ENCODE data around the gene UBE2L3. TPM values are rescaled to one million over a fixed set of nuclear protein-coding genes. Genes with fewer than 3 reads are reported as not detected.
A peak's percentile ranks its signal among the peaks of the same experiment; 100 is the strongest.

The UBE2L3 gene
- total and polyA plus RNA-seq, 7 donors: 36.1 to 87.2 (median 50.7) TPM

- DNase-seq: no peak
- Histone ChIP-seq H3K4me1 (peaks cover 0 to 31% (median 22%) of the 10 kb centered on the region in 4 donors), H3K27me3 (peaks cover 4 to 44% (median 13%) of the 10 kb centered on the region in 3 donors), H3K36me3 (no peaks in the 10 kb centered on the region), H3K27ac (peak overlapping the region in 2 of 4 donors; percentile 42 to 61), H3K4me3 (peak overlapping the region; percentile 41 to 59 (median 50)), H3K9me3 (no peaks in the 10 kb centered on the region)
- 30 to 33% methylated on average over 40 of the region's 40 CpGs for WGBS, 2 donors
- intact Hi-C loops (cut with DNase I): no loop called here
- TF ChIP-seq, protein P1, sequence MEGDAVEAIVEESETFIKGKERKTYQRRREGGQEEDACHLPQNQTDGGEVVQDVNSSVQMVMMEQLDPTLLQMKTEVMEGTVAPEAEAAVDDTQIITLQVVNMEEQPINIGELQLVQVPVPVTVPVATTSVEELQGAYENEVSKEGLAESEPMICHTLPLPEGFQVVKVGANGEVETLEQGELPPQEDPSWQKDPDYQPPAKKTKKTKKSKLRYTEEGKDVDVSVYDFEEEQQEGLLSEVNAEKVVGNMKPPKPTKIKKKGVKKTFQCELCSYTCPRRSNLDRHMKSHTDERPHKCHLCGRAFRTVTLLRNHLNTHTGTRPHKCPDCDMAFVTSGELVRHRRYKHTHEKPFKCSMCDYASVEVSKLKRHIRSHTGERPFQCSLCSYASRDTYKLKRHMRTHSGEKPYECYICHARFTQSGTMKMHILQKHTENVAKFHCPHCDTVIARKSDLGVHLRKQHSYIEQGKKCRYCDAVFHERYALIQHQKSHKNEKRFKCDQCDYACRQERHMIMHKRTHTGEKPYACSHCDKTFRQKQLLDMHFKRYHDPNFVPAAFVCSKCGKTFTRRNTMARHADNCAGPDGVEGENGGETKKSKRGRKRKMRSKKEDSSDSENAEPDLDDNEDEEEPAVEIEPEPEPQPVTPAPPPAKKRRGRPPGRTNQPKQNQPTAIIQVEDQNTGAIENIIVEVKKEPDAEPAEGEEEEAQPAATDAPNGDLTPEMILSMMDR (IDR thresholded peaks at IDR 0.05): no peak
- no peak for TF ChIP-seq POLR2AphosphoS5 (IDR thresholded peaks at IDR 0.05)
- TF ChIP-seq POLR2A (IDR thresholded peaks at IDR 0.05): no peak
- TF ChIP-seq EP300 (IDR thresholded peaks at IDR 0.05): no peak
Measured at GRCh38 chr22:21652547-21653545, 85.3 kb downstream of the UBE2L3 start.

DNA sequence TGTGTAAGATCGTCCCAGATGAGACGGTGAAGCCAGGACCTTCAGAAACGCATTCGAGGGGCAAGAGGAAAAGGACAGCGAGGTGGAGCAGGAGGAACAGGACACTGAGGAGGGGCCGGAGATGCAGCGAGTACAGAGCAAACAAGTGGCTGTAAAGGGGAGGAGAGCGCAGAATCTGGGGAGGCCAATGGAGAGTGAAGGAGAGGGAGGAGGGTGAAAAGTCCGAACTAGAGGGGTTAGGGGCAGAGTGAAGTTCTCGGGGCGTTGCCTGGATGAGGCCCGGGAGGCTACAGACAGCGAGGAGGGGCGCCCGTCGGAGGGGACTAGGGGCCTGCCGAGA is 89.5 kb downstream of the UBE2L3 start:
- intact Hi-C loops (cut with DNase I): no loop called here
- no peak overlapping the region for H3K27ac ChIP-seq

GRCh38 chr22:21657360-21658032 is 90.0 kb downstream of the UBE2L3 start:
- WGBS, 2 donors: 1% methylated on average over 79 of the region's 79 CpGs
- Histone ChIP-seq H3K9me3 (no peaks in the 10 kb centered on the region), H3K4me1 (peaks cover 0 to 21% (median 13%) of the 10 kb centered on the region in 4 donors), H3K27ac (peak overlapping the region in 1 of 4 donors; percentile 24), H3K4me3 (peak overlapping the region; percentile 24 to 54 (median 46)), H3K27me3 (peaks cover 12 to 59% (median 18%) of the 10 kb centered on the region in 3 donors), H3K36me3 (no peaks in the 10 kb centered on the region)
- DNase-seq: no peak
- TF ChIP-seq POLR2AphosphoS5 (IDR thresholded peaks at IDR 0.05) (no peak), POLR2A (IDR thresholded peaks at IDR 0.05) (no peak), EP300 (IDR thresholded peaks at IDR 0.05) (no peak)
- TF ChIP-seq, protein P1 (IDR thresholded peaks at IDR 0.05): no peak
- intact Hi-C loops (cut with DNase I): no loop called here

More for the DNA sequence above, 89.5 kb downstream of the UBE2L3 start:
- Histone ChIP-seq H3K4me1 (peaks cover 0 to 25% (median 17%) of the 10 kb centered on the region in 4 donors), H3K9me3 (no peaks in the 10 kb centered on the region), H3K27me3 (peaks cover 12 to 62% (median 18%) of the 10 kb centered on the region in 3 donors), H3K36me3 (no peaks in the 10 kb centered on the region), H3K4me3 (peak overlapping the region in 3 of 4 donors; percentile 41 to 54 (median 50))
- no peak for TF ChIP-seq EP300 (IDR thresholded peaks at IDR 0.05)
- TF ChIP-seq, protein P1 (IDR thresholded peaks at IDR 0.05): no peak
- no peak for TF ChIP-seq POLR2A (IDR thresholded peaks at IDR 0.05)
- TF ChIP-seq POLR2AphosphoS5 (IDR thresholded peaks at IDR 0.05): no peak
- 24 to 40% methylated on average over 17 of the region's 17 CpGs for WGBS, 2 donors
- no peak for DNase-seq

GRCh38 chr22:21659864-21660525 is 92.5 kb downstream of the UBE2L3 start:
- Histone ChIP-seq H3K27ac (no peak overlapping the region), H3K4me1 (peaks cover 0 to 16% (median 10%) of the 10 kb centered on the region in 4 donors), H3K36me3 (no peaks in the 10 kb centered on the region), H3K4me3 (no peak overlapping the region), H3K27me3 (peaks cover 12 to 42% (median 18%) of the 10 kb centered on the region in 3 donors), H3K9me3 (no peaks in the 10 kb centered on the region)
- TF ChIP-seq POLR2AphosphoS5 (IDR thresholded peaks at IDR 0.05): no peak
- no peak for TF ChIP-seq POLR2A (IDR thresholded peaks at IDR 0.05)
- TF ChIP-seq, protein P1 (IDR thresholded peaks at IDR 0.05): no peak
- no peak for TF ChIP-seq EP300 (IDR thresholded peaks at IDR 0.05)
- intact Hi-C loops (cut with DNase I): no loop called here
- 82 to 85% methylated on average over 7 of the region's 7 CpGs for WGBS, 2 donors
- DNase-seq: no peak

Data from sigmoid colon (tissue), 7 donors.